ENCODE results near the gene CTNNA3. TPM values are rescaled to one million over a fixed set of nuclear protein-coding genes. Genes with fewer than 3 reads are reported as not detected.

Gene CTNNA3
- total and polyA plus RNA-seq, 7 donors: under 0.01 to 4.6 (median 2.4) TPM; not detected in 1

DNA sequence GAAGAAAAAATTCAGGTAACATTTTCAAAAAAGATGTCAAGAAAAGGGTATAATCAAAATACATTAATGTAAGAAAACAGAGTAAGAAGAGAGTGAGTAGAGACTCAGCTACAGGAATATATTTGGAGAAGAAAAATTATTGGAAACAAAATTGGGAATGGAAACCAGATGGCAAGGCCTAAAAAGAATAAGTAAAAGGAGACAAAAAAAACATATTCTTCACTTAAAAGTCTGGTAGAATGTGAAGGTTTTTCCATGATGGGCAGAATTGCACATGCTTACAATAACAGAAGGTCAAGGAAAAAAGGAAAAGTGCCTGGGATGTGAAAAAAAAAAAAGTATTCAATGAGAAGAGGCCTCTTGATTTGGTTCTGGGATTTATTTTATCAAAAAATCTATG, 1832.0 kb downstream of the CTNNA3 start:
- Histone ChIP-seq H3K36me3 (no peaks in the 10 kb centered on the region), H3K9me3 (no peaks in the 10 kb centered on the region), H3K4me3 (no peak overlapping the region), H3K27ac (no peak overlapping the region), H3K4me1 (no peaks in the 10 kb centered on the region), H3K27me3 (no peaks in the 10 kb centered on the region)
- intact Hi-C loops (cut with DNase I): no loop called here
- no peak for DNase-seq
- TF ChIP-seq EP300 (IDR thresholded peaks at IDR 0.05) (no peak), POLR2AphosphoS5 (IDR thresholded peaks at IDR 0.05) (no peak), POLR2A (IDR thresholded peaks at IDR 0.05) (no peak)
- TF ChIP-seq, protein P1, sequence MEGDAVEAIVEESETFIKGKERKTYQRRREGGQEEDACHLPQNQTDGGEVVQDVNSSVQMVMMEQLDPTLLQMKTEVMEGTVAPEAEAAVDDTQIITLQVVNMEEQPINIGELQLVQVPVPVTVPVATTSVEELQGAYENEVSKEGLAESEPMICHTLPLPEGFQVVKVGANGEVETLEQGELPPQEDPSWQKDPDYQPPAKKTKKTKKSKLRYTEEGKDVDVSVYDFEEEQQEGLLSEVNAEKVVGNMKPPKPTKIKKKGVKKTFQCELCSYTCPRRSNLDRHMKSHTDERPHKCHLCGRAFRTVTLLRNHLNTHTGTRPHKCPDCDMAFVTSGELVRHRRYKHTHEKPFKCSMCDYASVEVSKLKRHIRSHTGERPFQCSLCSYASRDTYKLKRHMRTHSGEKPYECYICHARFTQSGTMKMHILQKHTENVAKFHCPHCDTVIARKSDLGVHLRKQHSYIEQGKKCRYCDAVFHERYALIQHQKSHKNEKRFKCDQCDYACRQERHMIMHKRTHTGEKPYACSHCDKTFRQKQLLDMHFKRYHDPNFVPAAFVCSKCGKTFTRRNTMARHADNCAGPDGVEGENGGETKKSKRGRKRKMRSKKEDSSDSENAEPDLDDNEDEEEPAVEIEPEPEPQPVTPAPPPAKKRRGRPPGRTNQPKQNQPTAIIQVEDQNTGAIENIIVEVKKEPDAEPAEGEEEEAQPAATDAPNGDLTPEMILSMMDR (IDR thresholded peaks at IDR 0.05): no peak

Small RNA genes lying within 50 kb of the gene (small RNA-seq; reads per million reads assigned to genes)
- gene AL607023.1 (0 reads per million in 3 donors), gene MIR7151 (0 to 0.32 (median 0) reads per million in 3 donors)

Other genes starting within 250 kb of the CTNNA3 start
- 10 to 100 TPM in 3 of 4 donors, 1 to 10 TPM in 1; 7.2 to 18.5 (median 11.4) TPM for gene DNAJC12, start 142.0 kb upstream of the CTNNA3 start, total RNA-seq
- 10 to 100 TPM; 10.5 to 51.1 (median 51.1) TPM for gene DNAJC12, start 142.0 kb upstream of the CTNNA3 start, polyA plus RNA-seq
- 10 to 100 TPM; 22.4 to 38.2 (median 33.9) TPM for gene SIRT1, start 188.5 kb upstream of the CTNNA3 start, total RNA-seq
- gene SIRT1, start 188.5 kb upstream of the CTNNA3 start, polyA plus RNA-seq: 10 to 100 TPM; 11.1 to 12.6 (median 11.8) TPM